Panc1 (cell line): ENCODE data around the gene FEN1. TPM values are rescaled to one million over a fixed set of nuclear protein-coding genes. Genes with fewer than 3 reads are reported as not detected.

Experiments
- ATAC-seq: fragments of 200-7000 bp; cut with Tn5 transposase; 2 replicates; pipeline ENCODE4 v1.9.1; 2020; ENCODE audit warnings: mild to moderate bottlenecking, moderate library complexity
- BruUV-seq: library from RNA; stranded (reverse); fragments of 400-500 nt; replicated peaks from 2 replicates; lab custom pipeline; 2021; lab: Mats Ljungman, UMichigan
- CTCF ChIA-PET: fragments of 300-600 bp; sonication (Branson Sonifier 250); formaldehyde crosslinking; loops from one replicate; lab custom pipeline; 2022; ENCODE audit warnings: antibody characterized with exemption; lab: Charles Lee
- POLR2A ChIA-PET: fragments of 300-600 bp; sonication (Branson Sonifier 250); formaldehyde crosslinking; loops from one replicate; lab custom pipeline; 2022; ENCODE audit warnings: antibody characterized with exemption; lab: Charles Lee
- DNase-seq: peaks from one replicate; pipeline ENCODE4 v3.0.0-alpha.2; 2010; ENCODE audit warnings: low read depth, low spot score
- H3K27ac ChIP-seq: 2 replicates; pipeline ENCODE4 v1.5.1; 2011; ENCODE audit warnings: mild to moderate bottlenecking, low read length, inconsistent platforms
- H3K27me3 ChIP-seq: fragments of 200-500 bp; sonication (Bioruptor generic); 2 replicates; pipeline ENCODE4 v1.6.0; 2014; ENCODE audit warnings: low read length, inconsistent platforms; ENCODE audit not compliant: control insufficient read depth, insufficient read depth
- H3K36me3 ChIP-seq: fragments of 200-500 bp; sonication (Bioruptor generic); 2 replicates; pipeline ENCODE4 v1.5.1; 2014; ENCODE audit warnings: inconsistent platforms, mild to moderate bottlenecking, low read length, moderate library complexity; ENCODE audit not compliant: control insufficient read depth, insufficient read depth
- H3K4me1 ChIP-seq: 2 replicates; pipeline ENCODE4 v1.5.1; 2011; ENCODE audit warnings: inconsistent platforms, mild to moderate bottlenecking, low read length, moderate library complexity; ENCODE audit not compliant: control insufficient read depth, insufficient read depth
- H3K4me3 ChIP-seq, 2 experiments: 2 replicates each; pipeline ENCODE4 v1.5.1; 2011 to 2012; ENCODE audit warnings: low read depth in 2 of 2, low read length in 2 of 2, mild to moderate bottlenecking in 2 of 2, inconsistent platforms in 1 of 2, moderate library complexity in 1 of 2
- H3K9me3 ChIP-seq: fragments of 200-500 bp; sonication (Bioruptor generic); 2 replicates; pipeline ENCODE4 v1.5.1; 2014; ENCODE audit warnings: low read depth, mild to moderate bottlenecking, inconsistent platforms, low read length, moderate library complexity; ENCODE audit not compliant: control insufficient read depth, insufficient read depth
- CTCF ChIP-seq: fragments of 450-650 bp; IDR thresholded peaks from 2 replicates; pipeline ENCODE4 v1.5.1; 2017; ENCODE audit warnings: mild to moderate bottlenecking
- POLR2AphosphoS5 ChIP-seq: IDR thresholded peaks from 2 replicates; pipeline ENCODE4 v1.6.1; 2012; ENCODE audit warnings: mild to moderate bottlenecking, low read depth, low read length, moderate library complexity
- SIN3A ChIP-seq: IDR thresholded peaks from 2 replicates; pipeline ENCODE4 v1.6.1; 2012; ENCODE audit warnings: low read depth, mild to moderate bottlenecking, low read length, moderate library complexity, borderline replicate concordance; ENCODE audit not compliant: insufficient read depth
- TCF7L2 ChIP-seq: IDR thresholded peaks from 2 replicates; pipeline ENCODE4 v1.6.1; 2011; ENCODE audit warnings: mild to moderate bottlenecking, low read depth, low read length, inconsistent platforms
- in situ Hi-C: cut with HindIII; loops from 2 replicates; pipeline ENCODE4 v1.10.0; 2016; ENCODE audit warnings: low sequenced_read_pairs, low pct_unique_long_range_greater_than_20kb
- intact Hi-C: fragments of 100-400 bp; cut with micrococcal nuclease; formaldehyde crosslinking; loops from one replicate; pipeline ENCODE4 v1.10.0; 2022; ENCODE audit not compliant: unreplicated experiment
- total RNA-seq: library from RNA; stranded (reverse); gene quantifications from one replicate; pipeline ENCODE4 v1.2.1, GENCODE V29; 2021; ENCODE audit not compliant: unreplicated experiment
- TF ChIP-seq, protein P1 (sequence below), 2 experiments: IDR thresholded peaks; 2 replicates each; pipeline ENCODE4 v1.6.1; 2011 to 2012; ENCODE audit warnings: low read depth in 2 of 2, control low read depth in 1 of 2, low read length in 1 of 2, mild to moderate bottlenecking in 1 of 2, moderate library complexity in 1 of 2; ENCODE audit not compliant: insufficient read depth in 1 of 2

Gene FEN1
- total RNA-seq, 1 experiment from 2014 or later = 67.6 TPM

- ATAC-seq (peak; percentile 88), DNase-seq (no peak)
- H3K36me3 ChIP-seq = no peaks in the 10 kb centered on the region
- intact Hi-C loops = no loop called here
- no peaks in the 10 kb centered on the region for H3K9me3 ChIP-seq
- no peaks in the 10 kb centered on the region for H3K27me3 ChIP-seq
- in situ Hi-C loops = no loop called here
- H3K4me3 ChIP-seq = peak within 1 kb of the TSS; percentile 81 to 82
- ChIA-PET CTCF (interaction anchor here (0.6 to 0.7 kb wide), 3 partner anchors 114 to 226 kb away, joined by 4 to 5 read pairs (median 5); no protein-coding TSS in a partner anchor), POLR2A (interaction anchor here (0.7 to 1.8 kb wide), 2 partner anchors 13 to 31 kb away, joined by 3 to 10 read pairs; no protein-coding TSS in a partner anchor)
- TF ChIP-seq CTCF = no peak
- TF ChIP-seq TCF7L2 = peak; percentile 62; the same call in 1 of the 2 replicates
- peak; percentile 69; the same call in 1 of the 2 replicates for TF ChIP-seq POLR2AphosphoS5
- TF ChIP-seq, protein P1, sequence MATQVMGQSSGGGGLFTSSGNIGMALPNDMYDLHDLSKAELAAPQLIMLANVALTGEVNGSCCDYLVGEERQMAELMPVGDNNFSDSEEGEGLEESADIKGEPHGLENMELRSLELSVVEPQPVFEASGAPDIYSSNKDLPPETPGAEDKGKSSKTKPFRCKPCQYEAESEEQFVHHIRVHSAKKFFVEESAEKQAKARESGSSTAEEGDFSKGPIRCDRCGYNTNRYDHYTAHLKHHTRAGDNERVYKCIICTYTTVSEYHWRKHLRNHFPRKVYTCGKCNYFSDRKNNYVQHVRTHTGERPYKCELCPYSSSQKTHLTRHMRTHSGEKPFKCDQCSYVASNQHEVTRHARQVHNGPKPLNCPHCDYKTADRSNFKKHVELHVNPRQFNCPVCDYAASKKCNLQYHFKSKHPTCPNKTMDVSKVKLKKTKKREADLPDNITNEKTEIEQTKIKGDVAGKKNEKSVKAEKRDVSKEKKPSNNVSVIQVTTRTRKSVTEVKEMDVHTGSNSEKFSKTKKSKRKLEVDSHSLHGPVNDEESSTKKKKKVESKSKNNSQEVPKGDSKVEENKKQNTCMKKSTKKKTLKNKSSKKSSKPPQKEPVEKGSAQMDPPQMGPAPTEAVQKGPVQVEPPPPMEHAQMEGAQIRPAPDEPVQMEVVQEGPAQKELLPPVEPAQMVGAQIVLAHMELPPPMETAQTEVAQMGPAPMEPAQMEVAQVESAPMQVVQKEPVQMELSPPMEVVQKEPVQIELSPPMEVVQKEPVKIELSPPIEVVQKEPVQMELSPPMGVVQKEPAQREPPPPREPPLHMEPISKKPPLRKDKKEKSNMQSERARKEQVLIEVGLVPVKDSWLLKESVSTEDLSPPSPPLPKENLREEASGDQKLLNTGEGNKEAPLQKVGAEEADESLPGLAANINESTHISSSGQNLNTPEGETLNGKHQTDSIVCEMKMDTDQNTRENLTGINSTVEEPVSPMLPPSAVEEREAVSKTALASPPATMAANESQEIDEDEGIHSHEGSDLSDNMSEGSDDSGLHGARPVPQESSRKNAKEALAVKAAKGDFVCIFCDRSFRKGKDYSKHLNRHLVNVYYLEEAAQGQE (IDR thresholded peaks at IDR 0.05; ENCODE audit: insufficient read depth in 1 of 2, low read depth in 2 of 2, low read length in 1 of 2) = no peak
- peak; percentile 79; the same call in 1 of the 2 replicates for TF ChIP-seq SIN3A
- no TSS peak for BruUV-seq
- peak within 1 kb of the TSS; percentile 92 for H3K27ac ChIP-seq
- peaks cover 33% of the 10 kb centered on the region for H3K4me1 ChIP-seq
Observed at GRCh38 chr11:61827571-61828378, 35.1 kb downstream of the FEN1 start, which contains the start of gene FADS2. TSS of gene FADS2 (plus strand) at chr11:61828300. CDS start at chr11:61828391, 91 bp downstream.

GRCh38 chr11:61828379-61828628, 35.6 kb downstream of the FEN1 start:
- CTCF ChIA-PET = no interaction called here
- no TSS peak for BruUV-seq

More at GRCh38 chr11:61828379-61828628, 35.6 kb downstream of the FEN1 start:
- intact Hi-C loops = no loop called here
- no peaks in the 10 kb centered on the region for H3K9me3 ChIP-seq
- H3K36me3 ChIP-seq = no peaks in the 10 kb centered on the region
- H3K27me3 ChIP-seq = no peaks in the 10 kb centered on the region
- H3K4me1 ChIP-seq = peaks cover 38% of the 10 kb centered on the region
- POLR2A ChIA-PET = interaction anchor here (1.8 kb wide), 1 partner anchor 13 kb away, joined by 10 read pairs; no protein-coding TSS in a partner anchor
- no peak for DNase-seq
- TF ChIP-seq, protein P1 (IDR thresholded peaks at IDR 0.05; ENCODE audit: insufficient read depth in 1 of 2, low read depth in 2 of 2, low read length in 1 of 2) = no peak
- TF ChIP-seq SIN3A (no peak), POLR2AphosphoS5 (no peak), CTCF (no peak), TCF7L2 (no peak)
- no peak; the same call in 1 of the 2 replicates for ATAC-seq
- in situ Hi-C loops = no loop called here
- peak overlapping the region; percentile 92 for H3K27ac ChIP-seq
- H3K4me3 ChIP-seq = peak overlapping the region; percentile 81 to 82
